Measurements from ENCODE around the gene NKX3-2. TPM values are rescaled to one million over a fixed set of nuclear protein-coding genes. Genes with fewer than 3 reads are reported as not detected.

The NKX3-2 gene
- total and polyA plus RNA-seq, 12 donors = not detected

DNA sequence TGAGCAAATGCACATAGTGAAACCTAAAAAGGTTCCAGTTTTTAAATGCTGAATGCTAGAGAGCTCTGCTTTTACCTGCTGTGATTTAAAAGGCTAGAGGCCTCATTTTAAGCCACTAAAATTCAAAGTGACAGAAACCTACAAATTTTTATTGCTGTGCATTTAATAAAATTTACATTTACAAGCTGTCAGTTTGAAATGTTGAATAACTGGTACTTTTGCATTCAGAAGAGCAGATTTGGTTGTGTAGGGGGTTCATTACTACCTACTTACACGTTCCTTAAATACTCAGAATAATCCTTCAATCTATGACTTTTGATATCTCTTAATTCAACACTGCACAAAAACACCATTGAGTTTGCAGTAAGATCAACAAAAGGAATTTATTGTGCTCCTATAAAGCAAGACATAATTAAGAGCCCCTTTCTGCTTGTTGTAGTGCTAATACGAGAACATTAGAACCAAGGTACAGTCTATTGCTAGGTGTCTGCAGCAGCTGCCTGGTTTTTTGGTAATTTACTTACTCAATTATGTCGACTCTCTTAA, 27.9 kb downstream of the NKX3-2 start:
- 72 to 78% methylated on average over 3 of the region's 3 CpGs for WGBS, 2 donors
- H3K4me1 ChIP-seq = no peaks in the 10 kb centered on the region
- no peaks in the 10 kb centered on the region for H3K36me3 ChIP-seq
- TF ChIP-seq, protein P1, sequence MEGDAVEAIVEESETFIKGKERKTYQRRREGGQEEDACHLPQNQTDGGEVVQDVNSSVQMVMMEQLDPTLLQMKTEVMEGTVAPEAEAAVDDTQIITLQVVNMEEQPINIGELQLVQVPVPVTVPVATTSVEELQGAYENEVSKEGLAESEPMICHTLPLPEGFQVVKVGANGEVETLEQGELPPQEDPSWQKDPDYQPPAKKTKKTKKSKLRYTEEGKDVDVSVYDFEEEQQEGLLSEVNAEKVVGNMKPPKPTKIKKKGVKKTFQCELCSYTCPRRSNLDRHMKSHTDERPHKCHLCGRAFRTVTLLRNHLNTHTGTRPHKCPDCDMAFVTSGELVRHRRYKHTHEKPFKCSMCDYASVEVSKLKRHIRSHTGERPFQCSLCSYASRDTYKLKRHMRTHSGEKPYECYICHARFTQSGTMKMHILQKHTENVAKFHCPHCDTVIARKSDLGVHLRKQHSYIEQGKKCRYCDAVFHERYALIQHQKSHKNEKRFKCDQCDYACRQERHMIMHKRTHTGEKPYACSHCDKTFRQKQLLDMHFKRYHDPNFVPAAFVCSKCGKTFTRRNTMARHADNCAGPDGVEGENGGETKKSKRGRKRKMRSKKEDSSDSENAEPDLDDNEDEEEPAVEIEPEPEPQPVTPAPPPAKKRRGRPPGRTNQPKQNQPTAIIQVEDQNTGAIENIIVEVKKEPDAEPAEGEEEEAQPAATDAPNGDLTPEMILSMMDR (IDR thresholded peaks at IDR 0.05) = no peak
- no peak overlapping the region for H3K4me3 ChIP-seq
- no peak overlapping the region for H3K27ac ChIP-seq
- DNase-seq (no peak), ATAC-seq (no peak)
- peaks cover 4 to 92% (median 85%) of the 10 kb centered on the region in 7 donors for H3K27me3 ChIP-seq
- H3K9me3 ChIP-seq = no peaks in the 10 kb centered on the region
- intact Hi-C loops (cut with DNase I) = no loop called here

DNA sequence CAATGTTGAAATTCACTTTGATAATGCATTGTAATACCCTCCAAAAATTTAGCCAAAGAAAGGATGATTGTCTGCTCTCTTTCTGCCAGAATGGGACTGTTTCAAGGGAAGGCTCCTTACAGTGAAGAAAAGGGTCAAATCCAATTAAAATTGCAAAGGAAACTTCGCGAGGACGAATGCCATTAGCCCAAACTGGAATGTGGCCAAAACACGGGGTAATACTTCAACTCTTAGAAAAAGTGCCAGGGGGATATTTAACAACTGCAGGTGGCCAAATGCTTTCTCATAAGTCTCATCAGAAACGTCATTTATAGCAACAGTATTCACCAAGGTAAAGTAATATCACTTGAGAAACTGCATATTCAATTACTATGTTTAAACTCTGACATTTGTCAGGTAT, 29.0 kb downstream of the NKX3-2 start:
- intact Hi-C loops (cut with DNase I) = no loop called here
- H3K27me3 ChIP-seq = peaks cover 0 to 81% (median 77%) of the 10 kb centered on the region in 7 donors

DNA sequence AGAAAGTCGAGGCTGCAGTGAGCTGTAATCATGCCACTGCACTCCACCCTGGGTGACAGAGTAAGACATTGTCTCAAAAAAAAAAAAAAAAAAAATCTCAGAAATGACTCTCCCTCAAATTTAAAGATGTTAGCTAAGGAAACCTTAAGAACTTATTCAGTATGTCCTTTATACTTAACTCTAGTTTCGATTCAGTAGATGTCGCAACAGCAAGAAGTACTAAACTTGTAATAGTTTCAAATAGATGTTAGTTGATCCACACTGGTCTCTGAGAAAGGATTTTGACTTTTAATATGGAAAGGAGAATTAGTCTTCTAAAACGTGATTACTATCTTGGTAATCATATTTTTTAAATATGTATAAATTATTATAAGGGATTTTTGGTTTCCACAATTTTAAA, 29.6 kb downstream of the NKX3-2 start:
- DNase-seq = no peak
- no peak for ATAC-seq
- WGBS, 2 donors = 75 to 76% methylated on average over 4 of the region's 4 CpGs
- intact Hi-C loops (cut with DNase I) = no loop called here
- TF ChIP-seq, protein P1 (IDR thresholded peaks at IDR 0.05) = no peak
- Histone ChIP-seq H3K4me3 (no peak overlapping the region), H3K9me3 (no peaks in the 10 kb centered on the region), H3K4me1 (no peaks in the 10 kb centered on the region), H3K27me3 (peaks cover 0 to 75% (median 72%) of the 10 kb centered on the region in 7 donors), H3K27ac (no peak overlapping the region), H3K36me3 (no peaks in the 10 kb centered on the region)

More for the DNA sequence above, 29.0 kb downstream of the NKX3-2 start:
- WGBS, 2 donors = 19 to 21% methylated on average over 5 of the region's 5 CpGs
- H3K4me1 ChIP-seq = no peaks in the 10 kb centered on the region
- no peak overlapping the region for H3K4me3 ChIP-seq
- H3K9me3 ChIP-seq = no peaks in the 10 kb centered on the region
- DNase-seq = no peak
- no peak overlapping the region for H3K27ac ChIP-seq
- TF ChIP-seq, protein P1 (IDR thresholded peaks at IDR 0.05) = no peak
- no peaks in the 10 kb centered on the region for H3K36me3 ChIP-seq
- ATAC-seq = no peak

DNA sequence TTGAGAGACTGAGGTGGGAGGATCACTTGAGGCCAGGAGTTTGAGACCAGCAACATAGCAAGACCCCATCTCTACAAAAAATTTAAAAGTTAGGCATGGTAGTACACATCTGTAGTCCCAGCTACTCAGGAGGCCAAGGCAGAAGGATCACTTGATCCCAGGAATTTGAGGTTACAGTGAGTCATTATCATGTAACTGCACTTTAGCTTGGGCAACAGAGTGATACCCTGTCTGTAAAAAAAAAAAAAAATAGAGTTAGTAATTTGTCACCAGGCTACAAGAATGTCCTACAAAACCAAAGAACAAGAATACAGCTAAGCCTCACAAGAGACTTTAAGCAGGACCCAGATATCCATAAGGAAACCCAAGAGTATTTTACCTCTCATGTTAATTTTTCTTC, 33.2 kb downstream of the NKX3-2 start:
- ATAC-seq = no peak
- intact Hi-C loops (cut with DNase I) = no loop called here
- H3K36me3 ChIP-seq = no peaks in the 10 kb centered on the region
- no peak for DNase-seq
- TF ChIP-seq, protein P1 (IDR thresholded peaks at IDR 0.05) = no peak
- no peaks in the 10 kb centered on the region for H3K4me1 ChIP-seq
- no peak overlapping the region for H3K4me3 ChIP-seq
- H3K27me3 ChIP-seq = peaks cover 0 to 39% (median 36%) of the 10 kb centered on the region in 7 donors
- H3K27ac ChIP-seq = no peak overlapping the region
- H3K9me3 ChIP-seq = no peaks in the 10 kb centered on the region

Data from heart right ventricle (tissue), 16 donors.